HG03103 (cell line): Measurements from ENCODE around the gene HMG20A.

Experiments
- ATAC-seq: cut with Tn5 transposase; IDR thresholded peaks from one replicate; pipeline ENCODE4 v1.9.1; 2021; ENCODE audit warnings: low read depth; ENCODE audit not compliant: unreplicated experiment

The HMG20A gene

DNA sequence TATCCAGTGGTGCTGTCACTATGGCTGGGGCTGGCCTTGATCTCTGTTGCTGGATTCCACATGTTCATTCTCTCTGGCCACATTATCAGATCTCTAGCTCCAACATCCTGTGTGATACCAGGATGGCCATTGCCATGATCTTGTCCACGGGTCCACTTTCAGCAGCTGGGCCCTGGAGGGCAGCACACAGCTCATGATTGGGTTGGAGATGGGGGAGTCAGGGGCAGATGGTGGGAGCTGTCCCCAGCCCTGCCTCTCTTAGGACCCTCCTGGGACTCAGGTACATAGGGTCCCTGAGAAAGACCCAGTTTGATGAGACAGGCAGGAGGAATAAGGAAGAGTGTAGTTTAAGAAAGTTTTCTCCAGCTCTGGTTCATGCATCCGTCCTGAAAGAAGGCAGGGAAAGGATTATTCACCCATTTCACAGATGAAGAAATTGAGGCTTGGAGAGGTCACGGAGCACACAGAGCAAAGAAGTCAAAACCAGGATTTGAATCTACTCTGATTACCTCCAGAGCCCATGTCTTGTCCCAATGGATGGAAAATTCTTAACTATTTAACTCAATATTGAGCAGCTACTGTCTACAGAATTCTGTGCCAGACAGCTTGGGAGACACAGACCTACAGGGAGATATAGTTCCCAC is 111.5 kb downstream of the HMG20A start:
- no peak for ATAC-seq

DNA sequence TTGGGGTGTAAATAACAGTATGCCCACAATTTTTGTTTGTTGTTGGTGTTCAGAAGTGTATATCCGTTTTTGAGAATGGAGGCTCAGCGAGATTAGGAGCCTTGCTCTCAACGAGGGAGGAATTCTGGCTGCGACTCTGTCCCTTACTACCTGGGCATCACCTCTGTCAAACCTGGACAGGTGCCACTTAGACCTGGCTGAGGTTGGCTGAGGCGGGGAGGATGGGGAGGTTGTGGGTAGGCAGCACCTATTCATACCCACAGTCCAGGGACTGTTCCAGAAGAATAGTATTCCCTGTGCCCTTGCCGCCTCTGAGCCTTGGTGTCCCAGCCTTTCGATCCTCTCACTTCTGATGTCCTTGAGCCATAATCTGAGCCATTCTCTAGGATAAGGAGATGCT is 112.2 kb downstream of the HMG20A start:
- ATAC-seq, result no peak

GRCh38 chr15:77533578-77534430 is 113.1 kb downstream of the HMG20A start:
- no peak for ATAC-seq
